Mesendoderm (in vitro differentiated cells): ENCODE measurements around the gene DAB1.

ENCODE experiments used
- DNase-seq: peaks from one replicate; pipeline ENCODE4 v3.0.0; 2013
- H2AK5ac ChIP-seq: 2 replicates; pipeline ENCODE4 v1.6.1; 2013; ENCODE audit warnings: low read length, inconsistent platforms
- H2BK120ac ChIP-seq: 2 replicates; pipeline ENCODE4 v1.6.1; 2013; ENCODE audit warnings: low read depth, mild to moderate bottlenecking, low read length, moderate library complexity, mixed read lengths
- H2BK15ac ChIP-seq: replicated peaks from 2 replicates; pipeline ENCODE4 v1.6.1; 2013; ENCODE audit warnings: low read depth, mild to moderate bottlenecking, moderate library complexity
- H2BK5ac ChIP-seq: 2 replicates; pipeline ENCODE4 v1.6.1; 2013; ENCODE audit warnings: low read length, inconsistent platforms
- H3K18ac ChIP-seq: 2 replicates; pipeline ENCODE4 v1.6.1; 2013; ENCODE audit warnings: mild to moderate bottlenecking, low read length, mixed read lengths
- H3K23ac ChIP-seq: one replicate; pipeline ENCODE4 v1.6.1; 2013; ENCODE audit warnings: low read length
- H3K27ac ChIP-seq: 2 replicates; pipeline ENCODE4 v1.5.1; 2013; ENCODE audit warnings: low read depth, mild to moderate bottlenecking, inconsistent platforms, low read length, moderate library complexity
- H3K27me3 ChIP-seq: 2 replicates; pipeline ENCODE4 v1.6.1; 2013; ENCODE audit warnings: low read length, control low read depth, mild to moderate bottlenecking, inconsistent platforms; ENCODE audit not compliant: insufficient read depth, poor library complexity
- H3K36me3 ChIP-seq: 2 replicates; pipeline ENCODE4 v1.6.1; 2013; ENCODE audit warnings: low read length, inconsistent platforms; ENCODE audit not compliant: control insufficient read depth, insufficient read depth
- H3K4ac ChIP-seq: one replicate; pipeline ENCODE4 v1.6.1; 2013; ENCODE audit warnings: low read depth, mild to moderate bottlenecking, low read length, moderate library complexity
- H3K4me1 ChIP-seq: 2 replicates; pipeline ENCODE4 v1.6.1; 2013; ENCODE audit warnings: low read depth, low read length, inconsistent platforms; ENCODE audit not compliant: control insufficient read depth
- H3K4me2 ChIP-seq: 2 replicates; pipeline ENCODE4 v1.6.1; 2013; ENCODE audit warnings: low read length
- H3K4me3 ChIP-seq: 2 replicates; pipeline ENCODE4 v1.5.1; 2013; ENCODE audit warnings: mild to moderate bottlenecking, low read length
- H3K56ac ChIP-seq: one replicate; pipeline ENCODE4 v1.6.1; 2013; ENCODE audit warnings: low read length
- H3K79me1 ChIP-seq: 2 replicates; pipeline ENCODE4 v1.6.1; 2013; ENCODE audit warnings: low read length, inconsistent platforms
- H3K79me2 ChIP-seq: 2 replicates; pipeline ENCODE4 v1.6.1; 2013; ENCODE audit warnings: mild to moderate bottlenecking, low read length; ENCODE audit not compliant: control insufficient read depth, insufficient read depth
- H3K9ac ChIP-seq: 2 replicates; pipeline ENCODE4 v1.6.1; 2013; ENCODE audit warnings: low read length, inconsistent platforms
- H4K5ac ChIP-seq: one replicate; pipeline ENCODE4 v1.6.1; 2013; ENCODE audit warnings: low read length
- H4K8ac ChIP-seq: one replicate; pipeline ENCODE4 v1.6.1; 2013; ENCODE audit warnings: low read depth, mild to moderate bottlenecking, control low read depth, low read length, moderate library complexity
- WGBS: extraction: QIAGEN DNeasy Blood & Tissue Kit; methylation state at CpG from one replicate; pipeline ENCODE4 v1.1.7; 2013; ENCODE audit warnings: low lambda C conversion rate, missing lambda C conversion rate; ENCODE audit not compliant: insufficient coverage; ENCODE audit errors: extremely low coverage; 5-methylcytosine and 5-hydroxymethylcytosine counted together

DAB1 gene

GRCh38 chr1:57019236-57019839 lies 404.5 kb downstream of the DAB1 start:
- Histone ChIP-seq H3K4ac (no peak overlapping the region), H3K56ac (no peak overlapping the region), H2BK120ac (no peak overlapping the region), H3K18ac (no peak overlapping the region), H3K79me2 (no peaks in the 10 kb centered on the region), H4K5ac (no peak overlapping the region), H2AK5ac (no peak overlapping the region), H4K8ac (no peak overlapping the region), H3K23ac (no peak overlapping the region), H2BK15ac (no peak overlapping the region), H3K4me1 (no peaks in the 10 kb centered on the region), H3K27ac (no peak overlapping the region), H3K27me3 (no peaks in the 10 kb centered on the region), H3K4me2 (no peak overlapping the region), H2BK5ac (no peak overlapping the region), H3K36me3 (no peaks in the 10 kb centered on the region), H3K9ac (no peak overlapping the region), H3K4me3 (no peak overlapping the region), H3K79me1 (no peaks in the 10 kb centered on the region)
- DNase-seq: no peak
- WGBS: no CpG with 5 or more reads among the region's 5 CpGs

GRCh38 chr1:57018119-57018518 lies 405.7 kb downstream of the DAB1 start:
- H2BK120ac ChIP-seq: no peak overlapping the region
- H3K79me1 ChIP-seq: no peaks in the 10 kb centered on the region
- H3K18ac ChIP-seq: no peak overlapping the region
- H3K56ac ChIP-seq: no peak overlapping the region
- no peak overlapping the region for H4K5ac ChIP-seq
- no peak overlapping the region for H3K27ac ChIP-seq
- no peak overlapping the region for H3K23ac ChIP-seq
- no peak overlapping the region for H4K8ac ChIP-seq
- H3K9ac ChIP-seq: no peak overlapping the region
- H2AK5ac ChIP-seq: no peak overlapping the region
- H2BK5ac ChIP-seq: no peak overlapping the region
- H3K4ac ChIP-seq: no peak overlapping the region
- peaks cover 1% of the 10 kb centered on the region for H3K4me1 ChIP-seq
- no peaks in the 10 kb centered on the region for H3K27me3 ChIP-seq
- H2BK15ac ChIP-seq: no peak overlapping the region
- no peaks in the 10 kb centered on the region for H3K79me2 ChIP-seq
- no peaks in the 10 kb centered on the region for H3K36me3 ChIP-seq
- no peak overlapping the region for H3K4me3 ChIP-seq
- DNase-seq: no peak
- WGBS: no CpG with 5 or more reads among the region's 2 CpGs
- no peak overlapping the region for H3K4me2 ChIP-seq

- Histone ChIP-seq H3K4me1 (peaks cover 1% of the 10 kb centered on the region), H4K8ac (no peak overlapping the region), H3K56ac (no peak overlapping the region), H3K23ac (no peak overlapping the region), H3K9ac (no peak overlapping the region), H2AK5ac (no peak overlapping the region), H2BK5ac (no peak overlapping the region), H3K79me2 (no peaks in the 10 kb centered on the region), H3K27me3 (no peaks in the 10 kb centered on the region), H3K4ac (no peak overlapping the region), H2BK15ac (no peak overlapping the region), H3K4me2 (no peak overlapping the region), H2BK120ac (no peak overlapping the region), H3K36me3 (no peaks in the 10 kb centered on the region), H4K5ac (no peak overlapping the region), H3K79me1 (no peaks in the 10 kb centered on the region), H3K4me3 (no peak overlapping the region), H3K27ac (no peak overlapping the region), H3K18ac (no peak overlapping the region)
- peak; percentile 51 for DNase-seq
- no CpG with 5 or more reads among the region's 7 CpGs for WGBS
Observed at GRCh38 chr1:57017717-57018116, 406.1 kb downstream of the DAB1 start.

GRCh38 chr1:57017200-57017599 lies 406.7 kb downstream of the DAB1 start:
- H3K79me1 ChIP-seq: no peaks in the 10 kb centered on the region
- H2BK15ac ChIP-seq: no peak overlapping the region
- no peak overlapping the region for H3K18ac ChIP-seq
- H4K8ac ChIP-seq: no peak overlapping the region
- peak; percentile 51 for DNase-seq
- H3K4me3 ChIP-seq: no peak overlapping the region
- no CpG with 5 or more reads among the region's 6 CpGs for WGBS
- H3K9ac ChIP-seq: no peak overlapping the region
- H3K4me2 ChIP-seq: no peak overlapping the region
- H3K4me1 ChIP-seq: peaks cover 1% of the 10 kb centered on the region
- no peak overlapping the region for H3K27ac ChIP-seq
- no peak overlapping the region for H2AK5ac ChIP-seq
- H3K4ac ChIP-seq: no peak overlapping the region
- no peak overlapping the region for H3K23ac ChIP-seq
- H2BK5ac ChIP-seq: no peak overlapping the region
- H3K27me3 ChIP-seq: no peaks in the 10 kb centered on the region
- no peaks in the 10 kb centered on the region for H3K36me3 ChIP-seq
- H3K56ac ChIP-seq: no peak overlapping the region
- no peak overlapping the region for H2BK120ac ChIP-seq
- no peaks in the 10 kb centered on the region for H3K79me2 ChIP-seq
- no peak overlapping the region for H4K5ac ChIP-seq

- H3K79me1 ChIP-seq: no peaks in the 10 kb centered on the region
- no peak overlapping the region for H2BK15ac ChIP-seq
- H2AK5ac ChIP-seq: no peak overlapping the region
- H3K4me2 ChIP-seq: no peak overlapping the region
- peaks cover 4% of the 10 kb centered on the region for H3K4me1 ChIP-seq
- no peak overlapping the region for H3K4me3 ChIP-seq
- H3K56ac ChIP-seq: no peak overlapping the region
- H3K4ac ChIP-seq: no peak overlapping the region
- no CpG with 5 or more reads among the region's 15 CpGs for WGBS
- no peak overlapping the region for H3K9ac ChIP-seq
- no peak overlapping the region for H3K18ac ChIP-seq
- no peak overlapping the region for H4K8ac ChIP-seq
- no peaks in the 10 kb centered on the region for H3K36me3 ChIP-seq
- no peaks in the 10 kb centered on the region for H3K27me3 ChIP-seq
- H4K5ac ChIP-seq: no peak overlapping the region
- H2BK120ac ChIP-seq: no peak overlapping the region
- no peak for DNase-seq
- no peak overlapping the region for H3K27ac ChIP-seq
- H3K79me2 ChIP-seq: no peaks in the 10 kb centered on the region
- H3K23ac ChIP-seq: no peak overlapping the region
- H2BK5ac ChIP-seq: no peak overlapping the region
Observed at GRCh38 chr1:57015071-57015470, 408.8 kb downstream of the DAB1 start.

DNA sequence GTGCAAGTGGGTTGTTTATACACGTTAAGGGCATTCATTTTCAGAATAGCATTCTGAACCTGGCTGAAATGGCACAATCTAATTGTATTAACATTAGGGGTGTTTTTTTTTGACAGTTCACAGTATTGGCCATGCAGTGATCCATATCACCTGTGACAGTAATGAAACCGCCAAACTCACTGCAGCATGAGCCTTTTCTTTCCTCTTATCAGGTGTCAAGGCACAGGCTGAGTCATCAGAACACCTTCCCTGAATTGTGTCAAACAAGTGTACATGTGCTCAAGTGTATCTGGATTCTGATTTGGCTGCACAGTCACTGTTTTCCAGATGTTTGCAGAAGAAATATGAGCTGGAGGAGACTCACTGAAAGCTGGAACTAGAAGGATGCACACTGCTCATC lies 410.3 kb downstream of the DAB1 start:
- Histone ChIP-seq H3K79me2 (no peaks in the 10 kb centered on the region), H3K79me1 (no peaks in the 10 kb centered on the region), H3K18ac (no peak overlapping the region), H3K27me3 (no peaks in the 10 kb centered on the region), H4K5ac (no peak overlapping the region), H4K8ac (no peak overlapping the region), H3K23ac (no peak overlapping the region), H2BK5ac (no peak overlapping the region), H2BK120ac (no peak overlapping the region), H3K9ac (no peak overlapping the region), H3K4me2 (no peak overlapping the region), H3K27ac (no peak overlapping the region), H2BK15ac (no peak overlapping the region), H3K4me3 (no peak overlapping the region), H2AK5ac (no peak overlapping the region), H3K4ac (no peak overlapping the region), H3K36me3 (no peaks in the 10 kb centered on the region), H3K56ac (no peak overlapping the region), H3K4me1 (peaks cover 4% of the 10 kb centered on the region)
- DNase-seq: peak; percentile 42
- WGBS: no CpG with 5 or more reads among the region's 2 CpGs
